Measurements from ENCODE around the gene TSEN15.

Gene TSEN15

GRCh38 chr1:184072376-184072775 lies 20.8 kb downstream of the TSEN15 start:
- H3K9me2 ChIP-seq (replicated peaks; ENCODE audit: insufficient read depth, low read length) = no peaks in the 10 kb centered on the region
- H3K4me3 ChIP-seq (ENCODE audit: low read length) = no peak overlapping the region
- no peaks in the 10 kb centered on the region for H4K20me1 ChIP-seq (ENCODE audit: insufficient read depth, low read length)
- TF ChIP-seq, protein P1, sequence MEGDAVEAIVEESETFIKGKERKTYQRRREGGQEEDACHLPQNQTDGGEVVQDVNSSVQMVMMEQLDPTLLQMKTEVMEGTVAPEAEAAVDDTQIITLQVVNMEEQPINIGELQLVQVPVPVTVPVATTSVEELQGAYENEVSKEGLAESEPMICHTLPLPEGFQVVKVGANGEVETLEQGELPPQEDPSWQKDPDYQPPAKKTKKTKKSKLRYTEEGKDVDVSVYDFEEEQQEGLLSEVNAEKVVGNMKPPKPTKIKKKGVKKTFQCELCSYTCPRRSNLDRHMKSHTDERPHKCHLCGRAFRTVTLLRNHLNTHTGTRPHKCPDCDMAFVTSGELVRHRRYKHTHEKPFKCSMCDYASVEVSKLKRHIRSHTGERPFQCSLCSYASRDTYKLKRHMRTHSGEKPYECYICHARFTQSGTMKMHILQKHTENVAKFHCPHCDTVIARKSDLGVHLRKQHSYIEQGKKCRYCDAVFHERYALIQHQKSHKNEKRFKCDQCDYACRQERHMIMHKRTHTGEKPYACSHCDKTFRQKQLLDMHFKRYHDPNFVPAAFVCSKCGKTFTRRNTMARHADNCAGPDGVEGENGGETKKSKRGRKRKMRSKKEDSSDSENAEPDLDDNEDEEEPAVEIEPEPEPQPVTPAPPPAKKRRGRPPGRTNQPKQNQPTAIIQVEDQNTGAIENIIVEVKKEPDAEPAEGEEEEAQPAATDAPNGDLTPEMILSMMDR (IDR thresholded peaks at IDR 0.05; ENCODE audit: low read length) = no peak
- TF ChIP-seq EZH2 (optimal IDR thresholded peaks at IDR 0.05; ENCODE audit: low read depth, low read length) (no peak), EZH2phosphoT487 (IDR thresholded peaks at IDR 0.05; ENCODE audit: low read length) (no peak)
- H3K27ac ChIP-seq (ENCODE audit: low read length) = no peak overlapping the region
- H3K4me1 ChIP-seq (ENCODE audit: low read length) = no peaks in the 10 kb centered on the region
- no peak overlapping the region for H3K9ac ChIP-seq (ENCODE audit: low read length)
- no peak overlapping the region for H3K4me2 ChIP-seq (ENCODE audit: low read depth, low read length)
- H2AFZ ChIP-seq (ENCODE audit: low read length) = no peak overlapping the region
- H3K27me3 ChIP-seq (replicated peaks; ENCODE audit: insufficient read depth, low read length) = no peaks in the 10 kb centered on the region
- no peak for DNase-seq
- no peaks in the 10 kb centered on the region for H3K9me3 ChIP-seq (replicated peaks; ENCODE audit: insufficient read depth, low read length)
- peaks cover 13% of the 10 kb centered on the region; the same call in 1 of the 2 replicates for H3K79me2 ChIP-seq (ENCODE audit: low read length)
- H3F3A ChIP-seq (ENCODE audit: insufficient read depth, low read length) = no peaks in the 10 kb centered on the region
- H3K36me3 ChIP-seq (replicated peaks; ENCODE audit: insufficient read depth, low read length) = peaks cover 4% of the 10 kb centered on the region; the same call in 1 of the 2 replicates

DNA sequence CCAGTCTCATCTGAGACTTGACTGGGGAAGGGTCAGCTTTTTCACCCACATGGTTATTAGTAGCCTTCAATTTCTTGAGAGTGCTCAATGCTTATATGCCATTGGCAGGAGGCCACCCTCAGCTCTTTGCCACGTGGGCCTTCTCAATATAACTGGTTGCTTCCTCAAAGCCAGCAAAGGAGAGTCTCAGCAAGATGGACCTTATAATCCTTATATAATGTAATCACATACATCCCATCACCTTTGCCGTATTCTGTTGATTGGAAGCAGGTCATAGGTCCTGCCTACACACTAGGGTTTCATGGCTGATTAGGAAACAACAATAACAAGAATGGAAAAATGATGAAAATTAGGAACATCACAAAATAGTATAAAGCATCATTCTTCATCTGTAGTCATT lies 22.9 kb downstream of the TSEN15 start:
- Histone ChIP-seq H3K9me3 (replicated peaks; ENCODE audit: insufficient read depth, low read length) (no peaks in the 10 kb centered on the region), H2AFZ (ENCODE audit: low read length) (no peak overlapping the region), H3K4me2 (ENCODE audit: low read depth, low read length) (no peak overlapping the region), H3F3A (ENCODE audit: insufficient read depth, low read length) (no peaks in the 10 kb centered on the region), H3K9ac (ENCODE audit: low read length) (no peak overlapping the region), H3K27ac (ENCODE audit: low read length) (no peak overlapping the region), H3K4me1 (ENCODE audit: low read length) (no peaks in the 10 kb centered on the region), H4K20me1 (ENCODE audit: insufficient read depth, low read length) (no peaks in the 10 kb centered on the region), H3K9me2 (replicated peaks; ENCODE audit: insufficient read depth, low read length) (no peaks in the 10 kb centered on the region), H3K4me3 (ENCODE audit: low read length) (no peak overlapping the region), H3K27me3 (replicated peaks; ENCODE audit: insufficient read depth, low read length) (no peaks in the 10 kb centered on the region), H3K79me2 (ENCODE audit: low read length) (peaks cover 6% of the 10 kb centered on the region; the same call in 1 of the 2 replicates), H3K36me3 (replicated peaks; ENCODE audit: insufficient read depth, low read length) (peaks cover 4% of the 10 kb centered on the region; the same call in 1 of the 2 replicates)
- no peak for TF ChIP-seq EZH2phosphoT487 (IDR thresholded peaks at IDR 0.05; ENCODE audit: low read length)
- no peak for TF ChIP-seq EZH2 (optimal IDR thresholded peaks at IDR 0.05; ENCODE audit: low read depth, low read length)
- TF ChIP-seq, protein P1 (IDR thresholded peaks at IDR 0.05; ENCODE audit: low read length) = no peak
- DNase-seq = no peak

DNA sequence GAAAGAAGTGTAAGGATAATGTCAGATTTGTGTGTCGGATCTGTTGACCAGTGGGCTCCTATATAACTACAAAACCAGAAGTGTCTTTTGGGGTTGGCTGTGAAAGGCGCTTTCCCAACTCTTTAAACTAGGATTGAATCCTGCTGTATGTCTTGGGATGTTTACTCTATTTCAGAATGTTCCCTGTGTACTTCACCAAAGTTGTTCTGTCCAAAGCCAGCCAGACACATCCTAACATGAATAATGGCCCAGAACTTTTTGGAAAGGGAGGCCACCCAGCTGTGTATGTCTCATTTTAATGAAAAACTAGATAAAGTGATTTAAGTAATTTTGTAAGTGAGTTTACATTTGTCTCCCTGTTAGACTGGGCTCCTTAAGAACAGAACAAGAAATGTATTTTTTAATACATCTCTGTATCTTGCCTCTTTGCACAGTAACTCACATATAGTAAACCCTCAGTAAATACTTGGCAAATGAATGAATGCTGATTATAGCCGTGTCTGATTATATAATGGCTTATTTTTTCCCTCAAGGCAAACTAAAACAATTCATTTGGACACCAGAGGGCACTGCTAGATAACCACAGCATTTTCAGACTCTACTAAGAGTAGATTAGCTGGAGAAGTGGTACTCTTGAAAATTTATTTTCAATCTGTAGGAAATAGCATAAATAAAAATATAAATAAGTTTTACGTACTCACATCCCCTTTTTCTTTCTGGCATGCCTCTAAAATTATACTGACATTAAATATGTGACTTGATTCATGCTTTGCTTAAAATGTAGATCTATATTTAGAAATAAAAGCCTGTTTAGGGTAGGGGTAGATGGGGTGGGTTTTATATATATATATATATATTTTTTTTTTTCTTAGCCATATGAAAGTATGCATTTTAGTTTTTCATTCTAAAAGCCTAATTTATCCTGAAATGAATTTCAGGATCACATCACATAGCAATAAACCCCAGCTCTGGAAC lies 23.8 kb downstream of the TSEN15 start:
- TF ChIP-seq, protein P1 (IDR thresholded peaks at IDR 0.05; ENCODE audit: low read length) = peak; percentile 79
- TF ChIP-seq EZH2phosphoT487 (IDR thresholded peaks at IDR 0.05; ENCODE audit: low read length) (no peak), EZH2 (optimal IDR thresholded peaks at IDR 0.05; ENCODE audit: low read depth, low read length) (no peak)
- Histone ChIP-seq H3K27ac (ENCODE audit: low read length) (no peak overlapping the region), H3K4me3 (ENCODE audit: low read length) (no peak overlapping the region)

More for the DNA sequence above, 23.8 kb downstream of the TSEN15 start:
- DNase-seq = peak; percentile 71
- Histone ChIP-seq H3K27me3 (replicated peaks; ENCODE audit: insufficient read depth, low read length) (no peaks in the 10 kb centered on the region), H3K9ac (ENCODE audit: low read length) (no peak overlapping the region), H3K4me2 (ENCODE audit: low read depth, low read length) (no peak overlapping the region), H3K79me2 (ENCODE audit: low read length) (no peaks in the 10 kb centered on the region), H4K20me1 (ENCODE audit: insufficient read depth, low read length) (no peaks in the 10 kb centered on the region), H3K4me1 (ENCODE audit: low read length) (no peaks in the 10 kb centered on the region), H3K9me2 (replicated peaks; ENCODE audit: insufficient read depth, low read length) (no peaks in the 10 kb centered on the region), H2AFZ (ENCODE audit: low read length) (no peak overlapping the region), H3K9me3 (replicated peaks; ENCODE audit: insufficient read depth, low read length) (no peaks in the 10 kb centered on the region), H3K36me3 (replicated peaks; ENCODE audit: insufficient read depth, low read length) (no peaks in the 10 kb centered on the region; the same call in 1 of the 2 replicates), H3F3A (ENCODE audit: insufficient read depth, low read length) (no peaks in the 10 kb centered on the region)

All from MM.1S (cell line).